B cell (primary cell): ENCODE measurements around the gene TLX1.

ENCODE experiments used
- CTCF ChIP-seq: fragments of 200-600 bp; IDR thresholded peaks from one replicate; pipeline ENCODE4 v1.8.0; 2022; ENCODE audit warnings: antibody characterized with exemption, mild to moderate bottlenecking
- EZH2 ChIP-seq: IDR thresholded peaks from 2 replicates; pipeline ENCODE4 v1.6.1; 2012; ENCODE audit warnings: borderline replicate concordance, low read depth, mild to moderate bottlenecking, moderate library complexity, low read length; ENCODE audit not compliant: insufficient read depth, poor library complexity, severe bottlenecking

- TF ChIP-seq CTCF: no peak
- TF ChIP-seq EZH2: no peak
Observed at GRCh38 chr10:101096378-101096777, 34.7 kb upstream of the TLX1 start.
